GM06990 (cell line): ENCODE data around the gene SLC43A3.

Experiments used
- DNase-seq: peaks from one replicate; pipeline ENCODE4 v3.0.0-alpha.2; 2011; ENCODE audit not compliant: insufficient read length; ENCODE audit errors: extremely low read depth
- H3K27me3 ChIP-seq: replicated peaks from 2 replicates; pipeline ENCODE4 v1.6.0; 2011; ENCODE audit warnings: low read length; ENCODE audit not compliant: control insufficient read depth, insufficient read depth
- H3K36me3 ChIP-seq: 2 replicates; pipeline ENCODE4 v1.5.1; 2011; ENCODE audit warnings: low read length; ENCODE audit not compliant: control insufficient read depth, insufficient read depth
- H3K4me3 ChIP-seq: replicated peaks from 2 replicates; pipeline ENCODE4 v1.5.1; 2011; ENCODE audit warnings: low read depth, mild to moderate bottlenecking, control low read depth, low read length
- CTCF ChIP-seq: IDR thresholded peaks from 2 replicates; pipeline ENCODE4 v1.5.1; 2011; ENCODE audit warnings: low read length, control low read depth, mild to moderate bottlenecking, inconsistent platforms; ENCODE audit not compliant: insufficient read depth, poor library complexity, severe bottlenecking

Gene SLC43A3

GRCh38 chr11:57461841-57462489, 35.0 kb upstream of the SLC43A3 start:
- Histone ChIP-seq H3K36me3 (no peaks in the 10 kb centered on the region), H3K27me3 (peaks cover 5% of the 10 kb centered on the region), H3K4me3 (no peak overlapping the region)
- TF ChIP-seq CTCF, result no peak
- no peak for DNase-seq

- no peaks in the 10 kb centered on the region for H3K36me3 ChIP-seq
- H3K4me3 ChIP-seq, result no peak overlapping the region
- TF ChIP-seq CTCF, result no peak
- peak; percentile 23 for DNase-seq
- peaks cover 5% of the 10 kb centered on the region for H3K27me3 ChIP-seq
Observed at GRCh38 chr11:57460758-57461749, 34.1 kb upstream of the SLC43A3 start.

GRCh38 chr11:57460022-57460757, 33.3 kb upstream of the SLC43A3 start, which contains the start of gene RTN4RL2:
Gene RTN4RL2 (plus strand): TSS chr11:57460528. CDS start chr11:57460866, 338 bp downstream.
- H3K27me3 ChIP-seq, result peaks cover 5% of the 10 kb centered on the region
- peak; percentile 57 for DNase-seq
- peak; percentile 52 for TF ChIP-seq CTCF

GRCh38 chr11:57459164-57460021, 32.5 kb upstream of the SLC43A3 start:
- Histone ChIP-seq H3K27me3 (peaks cover 5% of the 10 kb centered on the region), H3K4me3 (peak overlapping the region; percentile 53)
- peak; percentile 25 for DNase-seq

More at GRCh38 chr11:57460022-57460757, 33.3 kb upstream of the SLC43A3 start, which contains the start of gene RTN4RL2:
- no peaks in the 10 kb centered on the region for H3K36me3 ChIP-seq
- peak within 1 kb of the TSS; percentile 53 for H3K4me3 ChIP-seq

More at GRCh38 chr11:57459164-57460021, 32.5 kb upstream of the SLC43A3 start:
- no peak for TF ChIP-seq CTCF
- no peaks in the 10 kb centered on the region for H3K36me3 ChIP-seq
